EH (cell line): Measurements from ENCODE around the gene MLN.

ENCODE experiments used
- DNase-seq: peaks from one replicate; pipeline ENCODE4 v3.0.0-alpha.2; 2015; ENCODE audit warnings: low read depth

MLN gene, protein sequence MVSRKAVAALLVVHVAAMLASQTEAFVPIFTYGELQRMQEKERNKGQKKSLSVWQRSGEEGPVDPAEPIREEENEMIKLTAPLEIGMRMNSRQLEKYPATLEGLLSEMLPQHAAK

DNA sequence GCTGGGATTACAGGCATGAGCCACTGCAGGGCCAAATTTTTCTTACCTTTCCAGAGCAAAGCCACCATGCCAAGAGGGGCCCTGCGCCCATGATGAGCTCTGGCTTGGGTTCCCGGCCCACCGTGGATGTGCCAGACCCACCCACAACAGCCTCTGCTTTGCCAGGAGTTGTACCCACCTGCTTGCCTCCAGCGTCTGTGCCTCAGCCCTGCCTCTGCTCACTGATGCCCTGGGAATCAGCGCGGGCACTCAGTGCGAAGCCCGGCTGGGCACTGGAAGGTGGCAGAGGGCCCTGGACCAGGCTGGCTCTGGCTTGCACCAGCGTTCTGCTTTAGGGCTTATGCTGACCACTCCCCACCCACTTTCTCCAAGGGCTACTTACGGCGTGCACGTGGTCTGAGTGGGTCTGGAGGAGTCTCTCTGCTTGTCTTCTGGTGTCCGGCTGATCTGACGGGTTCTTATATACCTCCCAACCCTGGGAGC, at the start of gene MLN:
TSS of gene MLN (minus strand) at position 433 of the 483 bp plus-strand sequence. CDS start 2,840 bp downstream, outside the sequence.
- DNase-seq, result no peak

- no peak for DNase-seq
These were observed 49.2 kb upstream of the MLN start for GRCh38 chr6:33853026-33853425.

- DNase-seq, result peak; percentile 47
These were observed 48.2 kb upstream of the MLN start for GRCh38 chr6:33851959-33852358.

DNA sequence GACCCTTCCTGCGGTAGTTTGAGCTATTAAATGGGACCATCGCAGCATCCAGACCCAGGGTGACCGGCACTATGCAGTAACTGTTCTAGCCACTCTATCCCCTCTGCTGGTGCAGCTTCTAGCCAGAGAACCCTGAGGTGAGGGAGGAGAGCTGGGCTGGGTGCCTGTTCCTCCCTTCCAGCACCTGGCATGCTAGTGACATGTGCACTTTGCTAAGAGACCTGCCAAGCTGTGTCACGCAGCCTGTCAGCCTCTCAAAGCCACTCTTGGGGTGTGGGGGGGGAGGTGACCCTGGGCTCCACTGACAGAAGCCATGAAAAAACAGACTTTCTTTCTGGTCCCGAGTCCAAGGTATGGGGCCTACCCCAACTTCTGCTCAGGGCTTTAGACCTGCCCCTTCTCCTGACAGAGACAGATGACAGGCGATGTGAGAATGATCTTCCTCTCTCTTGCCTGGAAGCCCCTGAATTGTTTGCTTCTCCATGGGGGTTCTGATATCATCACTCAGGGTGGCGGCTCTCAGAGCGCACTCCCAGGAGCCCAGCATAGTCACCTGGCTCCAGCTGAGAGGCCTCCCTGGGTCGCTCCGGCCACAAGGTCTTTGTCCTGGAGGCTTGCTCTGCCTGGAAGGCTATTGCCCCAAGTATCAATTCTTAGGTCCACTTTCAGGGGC, 47.2 kb upstream of the MLN start:
- DNase-seq, result no peak

GRCh38 chr6:33850296-33850695, 46.5 kb upstream of the MLN start:
- no peak for DNase-seq

- no peak for DNase-seq
These were observed 45.8 kb upstream of the MLN start for GRCh38 chr6:33849500-33850075.

- DNase-seq, result no peak
These were observed 44.7 kb upstream of the MLN start for GRCh38 chr6:33848484-33848883.

- no peak for DNase-seq
These were observed 44.1 kb upstream of the MLN start for GRCh38 chr6:33847867-33848266.

GRCh38 chr6:33847078-33847477, 43.3 kb upstream of the MLN start:
- no peak for DNase-seq

GRCh38 chr6:33846226-33846625, 42.4 kb upstream of the MLN start:
- DNase-seq, result peak; percentile 42

DNA sequence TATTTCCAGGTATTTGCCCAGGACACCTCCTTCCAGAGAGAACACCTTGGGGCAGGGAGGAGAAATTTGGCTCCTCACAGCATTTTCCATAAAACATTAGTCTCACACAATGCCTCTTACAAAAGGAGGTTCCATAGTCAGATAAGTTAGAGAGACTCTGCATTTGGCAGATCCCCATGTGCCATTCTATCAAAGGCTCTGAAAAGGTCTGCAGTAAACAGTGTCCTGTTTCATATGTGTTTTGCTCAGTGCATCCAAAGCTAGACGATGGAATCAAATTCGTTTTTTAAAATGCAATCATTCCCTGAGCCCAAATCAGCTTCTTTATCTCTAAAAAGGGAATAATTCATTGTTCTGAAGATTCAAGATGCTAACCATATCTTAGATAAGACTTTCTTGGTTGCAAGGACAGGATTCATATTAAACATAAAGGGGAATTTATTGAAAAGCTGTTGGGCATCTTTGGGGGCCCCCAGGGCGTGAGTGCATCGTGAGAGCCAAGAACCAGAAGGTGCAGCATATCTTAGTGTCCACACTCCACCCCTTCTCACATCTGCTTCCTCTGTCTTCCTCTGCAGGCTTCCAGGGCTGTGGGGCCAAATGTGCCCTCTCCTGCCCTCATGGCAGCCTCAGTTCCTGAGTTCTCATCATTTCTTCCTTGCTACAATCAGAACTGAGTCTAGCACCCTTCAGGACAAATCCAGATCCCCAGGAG, 41.4 kb upstream of the MLN start:
- DNase-seq, result no peak

GRCh38 chr6:33843131-33844121, 39.6 kb upstream of the MLN start:
- peak; percentile 59 for DNase-seq

DNA sequence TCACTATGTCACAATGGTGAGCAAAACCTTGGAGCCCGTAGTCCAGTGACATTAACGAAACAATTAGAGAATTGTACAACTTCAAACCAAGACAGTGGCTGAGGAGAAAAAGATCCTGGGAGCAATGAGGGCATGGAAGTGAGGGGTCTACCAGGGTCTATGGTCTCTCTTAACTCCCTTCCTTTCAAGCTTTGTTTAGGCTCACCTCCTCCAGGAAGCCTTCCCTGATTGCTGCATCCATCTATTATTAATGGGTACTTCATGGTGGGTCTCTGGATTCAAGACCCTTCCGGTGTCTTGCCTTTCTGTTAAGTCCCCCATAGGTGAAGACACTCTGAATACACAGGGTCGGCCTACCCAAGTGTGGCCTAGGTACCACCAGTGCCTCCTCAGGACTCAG, 38.1 kb upstream of the MLN start:
- DNase-seq, result no peak

- no peak for DNase-seq
These were observed 37.3 kb upstream of the MLN start for GRCh38 chr6:33841070-33841469.

- peak; percentile 99 for DNase-seq
These were observed 36.5 kb upstream of the MLN start for GRCh38 chr6:33840048-33840926.

DNA sequence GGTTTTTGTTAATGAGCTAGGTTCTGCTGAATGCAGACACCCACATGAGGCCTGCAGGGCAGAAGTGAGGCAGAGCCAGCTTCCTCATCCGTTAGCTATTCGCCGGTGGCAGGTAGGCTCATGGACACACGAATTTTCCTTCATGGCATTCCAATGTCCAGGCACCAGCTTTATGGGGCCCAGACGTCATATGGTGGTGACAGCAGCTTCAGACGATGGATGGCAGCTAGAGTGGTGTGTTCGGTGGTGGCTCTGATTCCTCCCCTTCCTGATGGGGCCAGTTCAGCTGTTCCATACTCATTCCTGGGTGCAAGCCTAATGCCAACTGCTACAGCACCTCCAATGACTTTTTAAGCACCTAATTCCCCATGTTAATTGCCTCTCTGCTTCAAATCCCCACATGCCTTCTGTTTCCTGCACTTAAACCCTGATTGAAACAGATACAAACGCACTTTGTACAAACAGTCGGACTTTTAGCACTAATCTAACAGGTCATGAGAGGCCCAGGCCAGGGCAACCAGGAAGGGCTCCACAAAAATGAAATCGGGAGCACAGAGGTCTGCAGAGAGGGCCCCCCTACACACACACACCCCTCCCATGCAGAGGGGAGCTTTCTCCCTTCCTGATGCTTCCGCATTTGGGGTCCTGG, 35.7 kb upstream of the MLN start:
- DNase-seq, result no peak

DNA sequence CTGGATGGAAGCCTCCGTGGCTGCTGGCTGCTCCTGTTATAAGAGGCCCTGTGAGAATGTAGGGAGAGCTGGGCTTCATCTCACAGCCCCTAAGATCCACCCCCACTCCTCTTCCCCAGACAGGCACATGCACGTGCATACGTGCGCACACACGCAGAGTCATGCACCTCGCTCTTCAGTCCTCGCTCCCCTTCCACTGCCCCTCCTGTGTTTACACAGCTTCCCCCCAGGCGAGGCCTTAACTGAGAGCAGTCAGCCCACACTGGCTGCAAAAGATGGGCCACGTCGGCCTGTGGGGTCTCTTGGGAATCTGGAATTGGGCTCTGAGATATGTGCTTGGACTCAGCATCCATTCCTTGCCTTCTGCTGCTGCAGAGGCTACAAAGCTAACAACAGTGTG, 35.2 kb upstream of the MLN start:
- DNase-seq, result no peak

DNA sequence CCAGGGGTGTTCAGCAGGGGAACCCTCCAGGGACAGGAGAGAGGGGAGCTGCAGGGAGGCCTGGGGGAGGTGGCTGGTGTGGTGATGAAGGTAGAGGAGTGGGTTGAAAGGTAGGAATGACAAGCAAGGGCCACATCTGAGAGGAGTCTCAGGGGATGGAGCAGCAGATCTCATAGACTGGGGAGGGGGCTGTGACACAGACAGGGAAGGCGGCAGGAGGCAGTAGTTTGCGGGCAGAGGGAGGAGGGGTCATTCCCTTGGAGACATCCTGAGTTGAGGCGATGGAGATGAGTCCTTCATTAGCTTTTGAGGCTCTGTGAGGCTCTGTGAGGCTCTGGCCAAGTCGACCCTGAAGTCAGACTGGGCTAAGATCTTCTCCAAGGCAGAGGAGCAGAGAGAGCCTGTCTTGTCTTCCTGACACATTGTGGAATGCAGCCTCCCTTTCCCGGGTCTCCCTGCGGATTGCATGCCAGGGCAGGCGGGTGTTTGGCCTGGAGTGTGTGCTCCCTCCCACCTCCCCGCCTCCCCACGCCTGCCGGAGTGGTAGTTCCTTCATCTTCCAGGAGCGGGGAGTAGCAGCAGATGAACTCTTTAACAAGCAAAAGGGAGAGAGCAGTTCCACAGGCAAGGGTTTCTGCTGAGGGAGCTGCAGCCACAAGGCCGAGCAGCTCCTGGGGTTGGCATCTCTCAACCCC, 34.3 kb upstream of the MLN start:
- peak; percentile 94 for DNase-seq

GRCh38 chr6:33836806-33837469, 33.1 kb upstream of the MLN start:
- DNase-seq, result no peak
